DOHH2 (cell line): ENCODE results near the gene NID1.

ENCODE experiments used
- H3F3A ChIP-seq: fragments of 200-600 bp; sonication (generic), shearing (Covaris generic); 2 replicates; pipeline ENCODE4 v1.6.0; 2016; ENCODE audit warnings: antibody characterized with exemption, mild to moderate bottlenecking; ENCODE audit not compliant: control insufficient read depth, insufficient read depth
- H3K27ac ChIP-seq: fragments of 200-600 bp; sonication (generic); 2 replicates; pipeline ENCODE4 v1.5.1; 2014; ENCODE audit warnings: low read depth, mild to moderate bottlenecking, low read length, moderate library complexity
- H3K27me3 ChIP-seq: fragments of 200-600 bp; sonication (generic); 2 replicates; pipeline ENCODE4 v1.6.1; 2014; ENCODE audit warnings: mild to moderate bottlenecking, low read length, mixed read lengths; ENCODE audit not compliant: control insufficient read depth
- H3K36me3 ChIP-seq: fragments of 200-600 bp; sonication (generic); 2 replicates; pipeline ENCODE4 v1.6.1; 2014; ENCODE audit warnings: mild to moderate bottlenecking, low read length, moderate library complexity, mixed read lengths; ENCODE audit not compliant: control insufficient read depth
- H3K4me1 ChIP-seq: fragments of 200-600 bp; sonication (generic); 2 replicates; pipeline ENCODE4 v1.6.1; 2014; ENCODE audit warnings: mild to moderate bottlenecking, low read length, mixed read lengths; ENCODE audit not compliant: control insufficient read depth
- H3K4me2 ChIP-seq: fragments of 200-600 bp; sonication (generic); 2 replicates; pipeline ENCODE4 v1.6.0; 2014; ENCODE audit warnings: mild to moderate bottlenecking, low read length, moderate library complexity
- H3K4me3 ChIP-seq: fragments of 200-600 bp; sonication (generic); 2 replicates; pipeline ENCODE4 v1.5.1; 2014; ENCODE audit warnings: mild to moderate bottlenecking, low read length, mixed read lengths
- H3K79me2 ChIP-seq: fragments of 200-600 bp; sonication (generic); 2 replicates; pipeline ENCODE4 v1.6.1; 2014; ENCODE audit warnings: mild to moderate bottlenecking, low read length, mixed read lengths; ENCODE audit not compliant: control insufficient read depth
- H3K9me2 ChIP-seq: fragments of 200-600 bp; sonication (generic); replicated peaks from 2 replicates; pipeline ENCODE4 v1.6.1; 2014; ENCODE audit warnings: mild to moderate bottlenecking, low read length, mixed read lengths; ENCODE audit not compliant: control insufficient read depth
- H3K9me3 ChIP-seq: fragments of 200-600 bp; sonication (generic); 2 replicates; pipeline ENCODE4 v1.6.1; 2014; ENCODE audit warnings: antibody characterized with exemption, low read length, mixed read lengths; ENCODE audit not compliant: control insufficient read depth, insufficient read depth
- H4K20me1 ChIP-seq: fragments of 200-600 bp; sonication (generic); 2 replicates; pipeline ENCODE4 v1.6.0; 2014; ENCODE audit warnings: low read depth, mild to moderate bottlenecking, antibody characterized with exemption, low read length, moderate library complexity; ENCODE audit not compliant: control insufficient read depth, insufficient read depth
- CTCF ChIP-seq: fragments of 200-600 bp; sonication (generic); IDR thresholded peaks from one replicate; pipeline ENCODE4 v1.5.1; 2014; ENCODE audit warnings: antibody characterized with exemption, mild to moderate bottlenecking, low read depth, low read length; ENCODE audit not compliant: poor library complexity, severe bottlenecking
- EZH2phosphoT487 ChIP-seq: fragments of 200-600 bp; sonication (generic); IDR thresholded peaks from 2 replicates; pipeline ENCODE4 v1.6.1; 2017; ENCODE audit warnings: borderline replicate concordance, mild to moderate bottlenecking, antibody characterized with exemption, low read length, moderate library complexity, mixed read lengths

NID1 gene

GRCh38 chr1:236025836-236026235 lies 39.1 kb downstream of the NID1 start:
- TF ChIP-seq EZH2phosphoT487 (no peak), CTCF (no peak)
- H3K27ac ChIP-seq: no peak overlapping the region
- no peaks in the 10 kb centered on the region for H3K79me2 ChIP-seq
- no peak overlapping the region for H3K4me3 ChIP-seq
- H3K4me2 ChIP-seq: no peak overlapping the region
- H3K9me3 ChIP-seq: no peaks in the 10 kb centered on the region
- H3K36me3 ChIP-seq: no peaks in the 10 kb centered on the region
- no peaks in the 10 kb centered on the region for H3K4me1 ChIP-seq
- H4K20me1 ChIP-seq: no peaks in the 10 kb centered on the region
- no peaks in the 10 kb centered on the region for H3F3A ChIP-seq
- no peaks in the 10 kb centered on the region for H3K27me3 ChIP-seq
- H3K9me2 ChIP-seq: no peaks in the 10 kb centered on the region

GRCh38 chr1:236024641-236025040 lies 40.2 kb downstream of the NID1 start:
- H4K20me1 ChIP-seq: no peaks in the 10 kb centered on the region
- H3K4me2 ChIP-seq: no peak overlapping the region
- no peaks in the 10 kb centered on the region for H3K9me3 ChIP-seq
- no peaks in the 10 kb centered on the region for H3K79me2 ChIP-seq
- H3K27me3 ChIP-seq: no peaks in the 10 kb centered on the region
- no peak overlapping the region for H3K27ac ChIP-seq
- H3K4me1 ChIP-seq: no peaks in the 10 kb centered on the region
- H3F3A ChIP-seq: no peaks in the 10 kb centered on the region
- H3K9me2 ChIP-seq: no peaks in the 10 kb centered on the region
- H3K4me3 ChIP-seq: no peak overlapping the region
- no peaks in the 10 kb centered on the region for H3K36me3 ChIP-seq
- TF ChIP-seq CTCF: no peak
- TF ChIP-seq EZH2phosphoT487: no peak

GRCh38 chr1:236023926-236024565 lies 40.8 kb downstream of the NID1 start:
- Histone ChIP-seq H3K79me2 (no peaks in the 10 kb centered on the region), H3K27ac (no peak overlapping the region), H3K9me3 (no peaks in the 10 kb centered on the region), H3K4me3 (no peak overlapping the region), H3K4me1 (no peaks in the 10 kb centered on the region), H3K27me3 (no peaks in the 10 kb centered on the region), H4K20me1 (no peaks in the 10 kb centered on the region), H3F3A (no peaks in the 10 kb centered on the region), H3K36me3 (no peaks in the 10 kb centered on the region), H3K9me2 (no peaks in the 10 kb centered on the region), H3K4me2 (no peak overlapping the region)
- TF ChIP-seq EZH2phosphoT487 (no peak), CTCF (no peak)
